H1 (cell line): ENCODE results near the gene BCAS2.

Experiments
- BRCA1 ChIP-seq: IDR thresholded peaks from 2 replicates; pipeline ENCODE4 v1.6.1; 2012; ENCODE audit warnings: low read depth, low read length, improper control_type of control experiment
- CTCF ChIP-seq, 3 experiments: IDR thresholded peaks; 1 replicate in 2 of 3; 2 replicates in 1 of 3; pipeline versions ENCODE4 v1.5.1 to v1.6.1; 2011; ENCODE audit warnings: low read length in 3 of 3, mild to moderate bottlenecking in 3 of 3, inconsistent platforms in 2 of 3, low read depth in 1 of 3, moderate library complexity in 1 of 3; ENCODE audit not compliant: insufficient read depth in 1 of 3; ENCODE audit errors: control extremely low read depth in 1 of 3
- EZH2 ChIP-seq: fragments of 200-600 bp; sonication (generic); IDR thresholded peaks from 2 replicates; pipeline ENCODE4 v1.7.1; 2012; ENCODE audit warnings: low read depth, mild to moderate bottlenecking, moderate library complexity, low read length, inconsistent platforms; ENCODE audit not compliant: severe bottlenecking
- JUN ChIP-seq: IDR thresholded peaks from 2 replicates; pipeline ENCODE4 v1.6.1; 2011; ENCODE audit warnings: low read depth, mild to moderate bottlenecking, improper control_type of control experiment, low read length
- POLR2A ChIP-seq, 2 experiments: IDR thresholded peaks; 1 replicate in 1 of 2; 2 replicates in 1 of 2; pipeline ENCODE4 v1.6.1; 2011; ENCODE audit warnings: low read depth in 2 of 2, low read length in 2 of 2, mild to moderate bottlenecking in 2 of 2; ENCODE audit errors: control extremely low read depth in 1 of 2
- RAD21 ChIP-seq, 2 experiments: IDR thresholded peaks in 1 of 2; conservative IDR thresholded peaks in 1 of 2; 2 replicates each; pipeline ENCODE4 v1.6.1; 2011; ENCODE audit warnings: low read depth in 2 of 2, low read length in 2 of 2, improper control_type of control experiment in 1 of 2, inconsistent platforms in 1 of 2, mild to moderate bottlenecking in 1 of 2, moderate library complexity in 1 of 2
- SP1 ChIP-seq: IDR thresholded peaks from 2 replicates; pipeline ENCODE4 v1.6.1; 2011; ENCODE audit warnings: low read depth, low read length
- SP4 ChIP-seq: IDR thresholded peaks from 2 replicates; pipeline ENCODE4 v1.6.1; 2012; ENCODE audit warnings: low read length, inconsistent platforms
- YY1 ChIP-seq: IDR thresholded peaks from 2 replicates; pipeline ENCODE4 v1.6.1; 2011; ENCODE audit warnings: low read depth, mild to moderate bottlenecking, low read length

GRCh38 chr1:114545796-114546195 lies 35.6 kb downstream of the BCAS2 start:
- TF ChIP-seq YY1, result no peak
- no peak for TF ChIP-seq SP4
- no peak for TF ChIP-seq SP1
- no peak for TF ChIP-seq BRCA1
- TF ChIP-seq CTCF (IDR thresholded peaks at IDR 0.05; ENCODE audit: control extremely low read depth in 1 of 3, insufficient read depth in 1 of 3, low read depth in 1 of 3, low read length in 3 of 3), result no peak
- TF ChIP-seq EZH2, result no peak
- no peak for TF ChIP-seq RAD21 (IDR thresholded peaks at IDR 0.05 in 1 of 2, conservative IDR thresholded peaks at IDR 0.05 in 1 of 2; ENCODE audit: low read depth in 2 of 2, low read length in 2 of 2)
- TF ChIP-seq POLR2A (IDR thresholded peaks at IDR 0.05; ENCODE audit: control extremely low read depth in 1 of 2, low read depth in 2 of 2, low read length in 2 of 2), result no peak
- no peak for TF ChIP-seq JUN
